H9 (cell line): ENCODE results near the gene ZNRF1. TPM values are rescaled to one million over a fixed set of nuclear protein-coding genes. Genes with fewer than 3 reads are reported as not detected.

ENCODE experiments used
- DNase-seq: peaks from one replicate; pipeline ENCODE4 v3.0.0-alpha.2; 2017
- H2AFZ ChIP-seq: one replicate; pipeline ENCODE4 v1.6.1; 2013; ENCODE audit warnings: mild to moderate bottlenecking, low read length, control low read depth, moderate library complexity
- H2AK5ac ChIP-seq: 2 replicates; pipeline ENCODE4 v1.6.1; 2013; ENCODE audit warnings: low read length, control low read depth, mixed read lengths; ENCODE audit not compliant: insufficient read length
- H2BK120ac ChIP-seq: one replicate; pipeline ENCODE4 v1.6.1; 2013; ENCODE audit warnings: low read depth, mild to moderate bottlenecking, low read length, control low read depth, inconsistent platforms; ENCODE audit not compliant: poor library complexity, severe bottlenecking
- H2BK12ac ChIP-seq: 2 replicates; pipeline ENCODE4 v1.6.1; 2013; ENCODE audit warnings: low read length, control low read depth, mixed read lengths, low read depth; ENCODE audit not compliant: insufficient read length
- H2BK15ac ChIP-seq: 2 replicates; pipeline ENCODE4 v1.6.1; 2013; ENCODE audit warnings: low read depth, low read length, control low read depth
- H2BK20ac ChIP-seq: one replicate; pipeline ENCODE4 v1.6.1; 2013; ENCODE audit warnings: low read depth, mild to moderate bottlenecking, low read length, control low read depth, inconsistent platforms; ENCODE audit not compliant: poor library complexity, severe bottlenecking
- H2BK5ac ChIP-seq: 2 replicates; pipeline ENCODE4 v1.6.1; 2013; ENCODE audit warnings: low read length, control low read depth, mixed read lengths; ENCODE audit not compliant: insufficient read length
- H3K14ac ChIP-seq: 2 replicates; pipeline ENCODE4 v1.6.1; 2013; ENCODE audit warnings: low read length, control low read depth; ENCODE audit not compliant: insufficient read depth
- H3K18ac ChIP-seq: 2 replicates; pipeline ENCODE4 v1.6.1; 2013; ENCODE audit warnings: low read depth, mild to moderate bottlenecking, mixed read lengths, low read length, control low read depth; ENCODE audit not compliant: insufficient read length
- H3K23ac ChIP-seq: 2 replicates; pipeline ENCODE4 v1.6.1; 2013; ENCODE audit warnings: low read length, control low read depth, mixed read lengths, low read depth; ENCODE audit not compliant: insufficient read length
- H3K23me2 ChIP-seq: 2 replicates; pipeline ENCODE4 v1.6.1; 2013; ENCODE audit warnings: low read depth, mild to moderate bottlenecking, mixed read lengths, low read length, control low read depth; ENCODE audit not compliant: insufficient read length, poor library complexity, severe bottlenecking
- H3K27ac ChIP-seq: 2 replicates; pipeline ENCODE4 v1.5.1; 2013; ENCODE audit warnings: low read length, control low read depth, mixed read lengths, low read depth; ENCODE audit not compliant: insufficient read length
- H3K27me3 ChIP-seq: 2 replicates; pipeline ENCODE4 v1.6.1; 2013; ENCODE audit warnings: low read length, control low read depth, inconsistent platforms; ENCODE audit not compliant: insufficient read depth
- H3K4ac ChIP-seq: 2 replicates; pipeline ENCODE4 v1.6.1; 2013; ENCODE audit warnings: low read depth, mild to moderate bottlenecking, control low read depth, inconsistent platforms, low read length, moderate library complexity
- H3K4me1 ChIP-seq: 2 replicates; pipeline ENCODE4 v1.6.1; 2013; ENCODE audit warnings: low read length, control low read depth, inconsistent platforms; ENCODE audit not compliant: insufficient read depth
- H3K4me2 ChIP-seq: 2 replicates; pipeline ENCODE4 v1.6.1; 2013; ENCODE audit warnings: low read length, control low read depth, mixed read lengths; ENCODE audit not compliant: insufficient read length, insufficient read depth
- H3K56ac ChIP-seq: 2 replicates; pipeline ENCODE4 v1.6.1; 2013; ENCODE audit warnings: low read depth, mild to moderate bottlenecking, mixed read lengths, low read length, control low read depth; ENCODE audit not compliant: insufficient read length
- H3K79me1 ChIP-seq: 2 replicates; pipeline ENCODE4 v1.6.1; 2013; ENCODE audit warnings: low read depth, mild to moderate bottlenecking, moderate library complexity, low read length, control low read depth, inconsistent platforms; ENCODE audit not compliant: insufficient read depth, poor library complexity, severe bottlenecking
- H3K79me2 ChIP-seq: 2 replicates; pipeline ENCODE4 v1.6.1; 2013; ENCODE audit warnings: low read length, control low read depth, inconsistent platforms; ENCODE audit not compliant: insufficient read depth
- H3K9ac ChIP-seq: 2 replicates; pipeline ENCODE4 v1.6.1; 2013; ENCODE audit warnings: low read length, control low read depth, mixed read lengths; ENCODE audit not compliant: insufficient read length; ENCODE audit errors: extremely low read depth
- H3K9me3 ChIP-seq: one replicate; pipeline ENCODE4 v1.6.1; 2013; ENCODE audit warnings: low read depth, low read length, inconsistent platforms; ENCODE audit not compliant: control insufficient read depth
- H3T11ph ChIP-seq: one replicate; pipeline ENCODE4 v1.6.1; 2013; ENCODE audit warnings: mild to moderate bottlenecking, low read length, control low read depth, inconsistent platforms
- H4K20me1 ChIP-seq: one replicate; pipeline ENCODE4 v1.6.1; 2013; ENCODE audit not compliant: control insufficient read depth, insufficient read length, insufficient read depth
- H4K5ac ChIP-seq: 2 replicates; pipeline ENCODE4 v1.6.1; 2013; ENCODE audit warnings: low read depth, mild to moderate bottlenecking, mixed read lengths, low read length, control low read depth; ENCODE audit not compliant: insufficient read length
- H4K8ac ChIP-seq: replicated peaks from 2 replicates; pipeline ENCODE4 v1.6.1; 2013; ENCODE audit warnings: low read length, control low read depth, mixed read lengths, low read depth; ENCODE audit not compliant: insufficient read length
- H4K91ac ChIP-seq: 2 replicates; pipeline ENCODE4 v1.6.1; 2013; ENCODE audit warnings: low read depth, mild to moderate bottlenecking, moderate library complexity, mixed read lengths, low read length, control low read depth; ENCODE audit not compliant: insufficient read length
- H3K27ac Mint-ChIP-seq, 3 experiments: 2 replicates in 2 of 3; 3 replicates in 1 of 3; pipeline ENCODE4 v1.8.0; 2020 to 2021; ENCODE audit warnings: mixed read lengths in 3 of 3, mild to moderate bottlenecking in 1 of 3, moderate library complexity in 1 of 3
- H3K27me3 Mint-ChIP-seq: 2 replicates; pipeline ENCODE4 v1.8.0; 2021; ENCODE audit warnings: low read depth, mild to moderate bottlenecking, moderate library complexity, mixed read lengths
- H3K36me3 Mint-ChIP-seq, 3 experiments: 2 replicates in 2 of 3; 3 replicates in 1 of 3; pipeline ENCODE4 v1.8.0; 2020 to 2021; ENCODE audit warnings: low read depth in 3 of 3, mixed read lengths in 3 of 3; ENCODE audit not compliant: insufficient read depth in 1 of 3
- H3K4me1 Mint-ChIP-seq, 2 experiments: 2 replicates each; pipeline ENCODE4 v1.8.0; 2020; ENCODE audit warnings: mixed read lengths in 2 of 2
- H3K4me3 Mint-ChIP-seq, 2 experiments: 2 replicates in 1 of 2; 3 replicates in 1 of 2; pipeline ENCODE4 v1.8.0; 2020 to 2021; ENCODE audit warnings: mild to moderate bottlenecking in 2 of 2, mixed read lengths in 2 of 2, moderate library complexity in 1 of 2
- H3K9me3 Mint-ChIP-seq, 2 experiments: 2 replicates in 1 of 2; 3 replicates in 1 of 2; pipeline ENCODE4 v1.8.0; 2020; ENCODE audit warnings: mild to moderate bottlenecking in 2 of 2, mixed read lengths in 2 of 2, moderate library complexity in 1 of 2
- CTCF ChIP-seq: fragments of 200-600 bp; sonication (generic); conservative IDR thresholded peaks from 3 replicates; pipeline ENCODE4 v1.8.0; 2021; ENCODE audit warnings: antibody characterized with exemption, mild to moderate bottlenecking
- WGBS: extraction: QIAGEN DNeasy Blood & Tissue Kit; methylation state at CpG from one replicate; pipeline ENCODE4 v1.1.7; 2013; ENCODE audit warnings: missing lambda C conversion rate, low lambda C conversion rate, mixed read lengths; ENCODE audit not compliant: insufficient read length; ENCODE audit errors: extremely low coverage; 5-methylcytosine and 5-hydroxymethylcytosine counted together
- total RNA-seq: library from RNA; stranded (reverse); gene quantifications from 2 replicates; pipeline ENCODE4 v1.2.1, GENCODE V29; 2021

The ZNRF1 gene
- total RNA-seq, 1 experiment from 2014 or later: 49.6 TPM

GRCh38 chr16:75060723-75061122 lies 61.9 kb downstream of the ZNRF1 start:
- WGBS: no CpG with 5 or more reads among the region's 8 CpGs
- H3K23me2 ChIP-seq: no peaks in the 10 kb centered on the region

More at GRCh38 chr16:75060723-75061122, 61.9 kb downstream of the ZNRF1 start:
- TF ChIP-seq CTCF: no peak
- H3K79me1 ChIP-seq: peaks cover 2% of the 10 kb centered on the region
- no peaks in the 10 kb centered on the region; the same call in 1 of the 2 replicates for H3K4me1 ChIP-seq
- no peak overlapping the region for H3K23ac ChIP-seq
- no peak overlapping the region for H2BK15ac ChIP-seq
- H2BK5ac ChIP-seq: no peak overlapping the region
- H3K4ac ChIP-seq: no peak overlapping the region
- no peak overlapping the region for H3K9ac ChIP-seq
- Mint-ChIP-seq H3K27me3 (no peaks in the 10 kb centered on the region; the same call in 1 of the 2 replicates), H3K9me3 (no peaks in the 10 kb centered on the region), H3K4me1 (peaks cover 47 to 64% of the 10 kb centered on the region in 2 experiments), H3K36me3 (peaks cover 0 to 4% (median 0%) of the 10 kb centered on the region in 3 experiments; a peak in 3 of 7 replicates), H3K27ac (no peak overlapping the region), H3K4me3 (no peak overlapping the region)
- H3K14ac ChIP-seq: no peak overlapping the region
- H3K18ac ChIP-seq: no peak overlapping the region
- H3K56ac ChIP-seq: no peak overlapping the region
- no peak overlapping the region for H2BK20ac ChIP-seq
- H3K4me2 ChIP-seq: no peak overlapping the region
- no peak overlapping the region for H4K8ac ChIP-seq
- H3K79me2 ChIP-seq: peaks cover 8% of the 10 kb centered on the region; the same call in 1 of the 2 replicates
- no peak overlapping the region for H4K91ac ChIP-seq
- no peak overlapping the region for H3T11ph ChIP-seq
- no peaks in the 10 kb centered on the region for H4K20me1 ChIP-seq
- no peak overlapping the region for H2BK12ac ChIP-seq
- no peak for DNase-seq
- H3K27ac ChIP-seq: no peak overlapping the region
- H3K27me3 ChIP-seq: no peaks in the 10 kb centered on the region
- H3K9me3 ChIP-seq: no peaks in the 10 kb centered on the region
- no peak overlapping the region for H4K5ac ChIP-seq
- H2AFZ ChIP-seq: no peak overlapping the region
- no peak overlapping the region for H2AK5ac ChIP-seq
- H2BK120ac ChIP-seq: no peak overlapping the region
